ENCODE data around the gene UROC1.

The UROC1 gene

DNA sequence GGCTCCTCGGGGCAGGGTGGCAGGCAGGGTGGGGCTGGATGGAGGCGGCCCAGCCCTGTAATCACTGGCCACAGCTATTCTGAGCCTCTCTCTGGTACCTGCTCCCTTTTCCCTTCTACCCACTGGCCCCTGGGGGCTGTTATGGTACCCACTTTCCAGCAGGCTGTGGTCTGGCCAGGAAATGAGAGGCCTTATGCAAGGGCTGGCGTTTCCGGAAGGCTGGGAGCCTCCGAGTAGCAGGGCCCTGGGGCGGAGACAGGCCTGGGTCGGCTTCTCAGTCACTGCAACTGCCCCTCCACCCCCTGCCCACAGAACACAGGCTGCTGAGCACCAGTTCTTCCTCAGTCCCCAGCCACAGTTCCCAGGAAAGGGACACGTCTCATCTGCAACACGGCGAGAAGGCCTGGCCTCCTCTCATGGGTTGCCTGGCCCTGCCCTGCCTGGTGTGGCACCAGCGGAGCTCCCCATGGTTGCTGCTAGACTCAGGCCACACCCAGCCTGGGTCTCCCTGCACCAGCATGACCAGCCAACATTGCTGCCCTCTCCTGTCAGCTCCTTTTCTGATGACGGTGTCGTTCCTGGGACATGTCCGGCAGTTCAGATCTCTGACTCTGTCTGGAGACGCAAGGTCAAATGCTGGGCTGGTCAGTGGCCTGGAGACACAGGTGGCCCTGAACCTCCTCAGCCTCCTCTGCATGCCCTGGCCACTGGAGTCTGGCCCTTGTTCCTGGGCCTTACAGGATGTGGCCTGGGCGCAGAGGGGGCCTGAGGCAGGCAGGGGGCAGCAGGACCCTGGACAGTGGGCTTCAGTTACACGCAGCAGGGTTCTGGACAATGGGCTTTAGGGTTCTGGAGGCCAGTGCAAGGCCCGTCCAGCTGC is 12.8 kb upstream of the UROC1 start:
- no peak for DNase-seq

DNA sequence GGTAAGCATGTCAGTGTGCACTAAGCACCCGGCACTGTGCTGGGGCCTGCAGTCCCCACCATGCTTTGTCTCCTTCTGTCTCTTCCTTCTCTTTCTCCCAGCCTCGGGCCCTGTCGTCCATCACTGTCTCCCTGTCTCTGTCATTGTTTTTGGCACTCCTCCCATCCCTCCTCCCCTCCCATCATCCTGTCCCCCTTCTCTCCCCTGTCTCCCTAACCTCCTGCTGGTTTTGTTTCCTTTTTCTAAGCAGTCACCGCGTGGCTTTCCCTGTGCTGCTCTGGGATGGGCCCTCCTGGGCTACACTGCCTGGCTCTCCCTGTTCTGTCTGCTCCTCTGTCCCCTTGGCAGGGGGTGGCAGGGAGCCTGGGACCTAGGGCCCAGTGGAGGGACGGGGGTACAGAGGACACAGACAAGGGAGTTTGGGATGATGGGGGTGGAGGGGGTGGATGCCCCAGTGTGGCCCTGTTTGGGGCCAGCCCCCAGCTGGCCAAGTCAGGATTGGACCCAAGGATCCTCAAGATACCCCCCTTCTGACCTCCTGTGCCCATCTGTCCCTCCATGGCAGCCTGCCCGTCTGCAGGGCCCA is 12.1 kb upstream of the UROC1 start:
- DNase-seq: no peak

DNA sequence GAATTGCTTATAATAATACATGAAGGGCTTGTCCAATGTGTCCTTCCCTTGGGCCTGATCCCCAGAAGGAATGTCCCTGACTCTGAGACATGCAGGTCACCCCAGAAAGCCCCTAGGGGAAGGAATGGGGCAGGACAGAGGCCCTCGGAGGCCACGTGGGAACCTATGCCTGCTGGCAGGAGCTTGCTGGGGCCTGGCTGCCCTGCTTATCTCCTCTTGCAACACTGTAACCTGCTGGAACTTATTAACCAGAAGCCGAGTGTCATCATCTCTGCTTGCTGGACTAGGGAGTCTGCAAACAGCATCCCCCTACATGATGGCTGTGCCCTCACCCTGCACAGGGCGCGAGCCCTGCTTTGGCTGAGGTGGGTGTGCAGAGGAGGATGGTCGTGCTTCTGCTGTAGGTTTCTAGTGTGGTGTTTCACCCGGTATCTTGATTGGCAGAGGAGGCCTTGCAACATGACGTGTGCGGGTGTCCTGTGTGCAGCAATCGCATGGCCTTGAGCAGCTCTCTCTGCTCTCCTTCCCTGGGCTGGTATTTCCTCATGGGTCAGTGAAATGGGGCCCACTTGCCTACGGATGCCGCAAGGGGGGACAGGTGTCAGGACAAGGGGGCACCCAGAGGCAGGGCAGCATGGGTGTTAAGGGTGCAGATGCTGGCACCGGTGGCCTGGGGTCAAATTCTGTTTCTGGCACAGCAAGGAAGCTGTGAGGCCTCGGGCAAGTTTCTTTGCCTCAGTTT is 11.4 kb upstream of the UROC1 start:
- DNase-seq: no peak

DNA sequence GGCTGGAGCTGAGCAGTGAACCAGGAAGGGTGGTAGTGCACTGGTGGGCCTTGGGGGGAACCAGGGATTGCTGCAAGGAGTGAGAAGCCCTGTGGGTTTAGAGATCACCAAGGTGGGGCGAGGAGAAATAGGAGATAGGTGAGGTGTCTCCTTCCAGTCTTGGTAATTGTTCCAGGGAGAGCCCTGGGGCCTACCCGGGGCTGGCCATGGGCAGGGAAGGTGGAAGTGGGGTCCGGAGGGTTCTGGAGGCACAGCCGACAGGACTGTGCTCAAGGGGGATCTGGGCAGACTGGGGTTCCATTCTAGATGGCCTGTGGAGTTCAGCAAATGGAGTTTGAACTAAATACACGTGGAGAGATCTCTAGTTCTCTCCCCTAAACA is 10.8 kb upstream of the UROC1 start:
- no peak for DNase-seq

DNA sequence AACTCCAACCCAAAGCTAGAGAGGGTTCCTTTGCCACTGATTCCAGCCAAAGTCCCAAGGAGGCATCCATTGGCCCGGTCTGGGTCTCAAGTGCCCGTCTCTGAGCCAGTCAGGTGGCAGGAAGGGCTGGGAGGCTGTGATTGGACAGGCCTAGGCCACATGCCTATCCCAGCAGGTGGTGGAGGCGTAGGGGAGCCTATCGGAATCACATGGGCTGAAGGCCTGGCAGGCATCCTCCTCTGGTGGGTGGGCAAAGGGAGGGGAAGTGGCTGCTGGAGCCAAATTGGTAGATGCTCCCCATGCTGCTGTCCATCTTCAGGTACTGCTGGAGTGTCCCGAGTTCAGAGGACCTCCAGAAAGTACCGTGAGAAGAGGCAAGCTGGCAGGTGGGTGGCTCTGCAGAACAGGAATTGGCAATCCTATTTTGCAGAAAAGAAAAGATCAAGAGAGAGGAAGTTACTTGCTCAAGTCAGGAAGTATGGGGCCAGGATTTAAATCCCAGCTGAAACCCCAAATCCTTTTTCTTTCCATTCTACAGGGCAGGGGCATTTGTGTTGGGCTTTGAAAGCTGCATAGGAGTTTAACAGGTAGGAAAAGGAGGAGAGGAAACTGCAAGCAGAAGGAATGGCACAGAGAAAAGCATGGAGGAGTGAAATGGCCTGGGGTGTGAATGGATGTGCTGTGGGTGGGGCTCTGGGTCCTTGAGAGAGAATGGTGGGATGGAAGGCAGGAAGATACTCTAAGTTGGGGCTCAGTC is 10.1 kb upstream of the UROC1 start:
- no peak for DNase-seq

DNA sequence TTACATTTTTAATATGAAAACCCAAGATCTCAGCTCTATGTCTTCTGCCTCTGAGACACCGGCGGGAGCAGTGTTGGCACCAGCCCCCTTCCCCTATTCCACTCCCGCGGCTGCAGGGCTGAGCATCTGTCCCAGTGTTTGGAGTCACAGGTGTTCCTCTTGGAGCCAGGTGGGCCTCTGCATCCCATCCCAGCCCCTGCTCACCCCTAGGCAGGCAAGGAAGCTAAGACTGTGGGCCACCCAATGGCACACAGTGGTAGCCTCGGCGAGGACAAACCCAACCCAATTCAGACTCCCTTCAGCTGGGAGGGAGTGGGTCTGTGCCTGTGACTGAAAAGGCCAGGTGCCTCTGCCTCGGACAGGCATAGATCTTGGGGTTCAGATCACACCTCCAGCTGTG is 9.4 kb upstream of the UROC1 start:
- no peak for DNase-seq

DNA sequence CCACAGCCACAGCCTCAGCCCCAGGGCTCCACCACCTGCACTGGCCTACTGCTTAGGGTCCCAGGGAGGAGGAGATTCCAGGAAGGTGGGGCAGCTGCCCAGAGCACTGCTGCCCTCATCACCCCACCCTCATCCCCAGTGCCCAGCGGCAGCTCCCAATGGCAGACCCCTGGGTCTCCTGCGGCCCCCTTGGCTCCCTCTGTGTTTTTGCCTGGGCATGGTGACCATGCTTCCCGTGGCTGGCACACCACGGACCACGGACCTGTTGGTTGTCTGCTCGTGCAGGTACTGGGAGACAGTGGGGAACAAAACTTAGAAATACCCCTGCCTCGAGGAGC is 9.1 kb upstream of the UROC1 start:
- DNase-seq: no peak

DNA sequence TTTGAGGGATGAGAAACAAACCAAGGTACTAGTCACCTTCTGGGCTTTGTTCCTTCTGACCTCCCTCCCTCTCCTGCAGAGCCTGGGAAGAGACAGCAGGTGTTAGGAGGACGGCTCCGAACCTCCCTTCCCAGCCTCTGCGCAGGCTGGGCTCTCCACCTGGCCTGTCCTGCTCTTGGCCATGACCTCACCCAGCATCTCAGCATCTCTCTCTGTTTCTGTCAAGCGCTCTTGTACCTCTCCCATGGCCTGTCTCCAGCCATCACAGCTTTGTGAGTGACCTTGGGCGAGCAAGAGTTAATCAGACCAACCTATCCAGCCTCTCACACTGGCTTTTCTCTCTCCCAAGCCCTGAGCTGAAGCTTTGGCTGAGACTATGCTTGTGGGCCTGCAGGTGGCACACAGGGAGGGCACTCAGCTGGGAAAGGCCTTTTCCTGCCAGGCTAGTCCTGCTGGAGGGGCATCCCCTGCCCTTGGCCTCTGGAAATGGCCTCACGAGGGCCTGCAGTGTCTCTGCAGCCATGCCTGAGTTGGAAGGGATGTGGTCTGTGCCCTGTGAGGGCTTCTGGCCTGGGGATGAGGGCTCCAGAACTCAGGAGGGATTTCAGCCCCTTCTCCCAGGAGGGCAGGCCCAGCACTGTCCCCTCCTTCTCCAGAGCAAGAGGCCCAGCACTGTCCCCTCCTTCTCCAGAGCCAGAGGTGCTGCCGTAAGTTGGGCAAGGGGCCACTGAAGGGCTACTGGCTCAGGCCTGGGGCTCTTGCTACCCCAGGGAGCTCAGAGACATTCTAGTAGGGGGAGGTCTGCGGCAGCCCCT is 8.5 kb upstream of the UROC1 start:
- DNase-seq: no peak

DNA sequence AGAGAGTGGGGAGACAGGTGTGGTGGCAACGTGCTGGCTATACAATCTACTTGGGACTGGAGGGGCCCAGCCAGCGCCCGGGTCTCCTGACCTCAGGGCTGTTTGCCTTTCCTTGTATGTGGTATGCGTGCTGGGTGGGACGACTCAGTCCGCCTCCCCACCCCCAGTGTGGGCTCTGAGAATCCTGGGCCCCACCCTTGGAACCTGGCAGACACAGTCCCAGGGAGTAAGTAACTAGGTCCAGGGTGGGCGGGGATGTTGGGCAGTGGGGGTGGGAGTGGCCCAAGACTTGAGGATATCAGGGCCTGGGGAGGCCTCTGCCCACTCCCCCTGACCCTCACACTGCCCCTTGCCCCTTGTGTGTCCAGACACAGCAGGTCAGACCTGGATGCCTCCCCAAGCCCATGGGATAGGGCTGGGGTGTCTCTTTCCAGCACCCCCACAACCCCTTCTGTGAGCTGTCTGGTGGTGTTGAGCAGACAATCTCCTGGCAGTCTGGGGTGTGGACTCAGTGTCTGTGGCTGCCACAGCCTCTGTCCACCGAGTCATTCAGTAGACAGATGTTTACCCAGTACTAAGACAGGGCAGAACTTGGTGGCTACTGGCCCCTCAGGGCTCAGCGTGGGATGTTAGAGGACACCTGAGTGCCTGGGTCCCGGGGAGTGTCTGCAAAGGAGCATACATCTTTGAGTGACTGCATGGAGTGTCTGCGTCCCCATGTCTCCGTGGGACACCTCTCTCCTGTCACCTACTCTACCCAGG is 7.7 kb upstream of the UROC1 start:
- DNase-seq: no peak

DNA sequence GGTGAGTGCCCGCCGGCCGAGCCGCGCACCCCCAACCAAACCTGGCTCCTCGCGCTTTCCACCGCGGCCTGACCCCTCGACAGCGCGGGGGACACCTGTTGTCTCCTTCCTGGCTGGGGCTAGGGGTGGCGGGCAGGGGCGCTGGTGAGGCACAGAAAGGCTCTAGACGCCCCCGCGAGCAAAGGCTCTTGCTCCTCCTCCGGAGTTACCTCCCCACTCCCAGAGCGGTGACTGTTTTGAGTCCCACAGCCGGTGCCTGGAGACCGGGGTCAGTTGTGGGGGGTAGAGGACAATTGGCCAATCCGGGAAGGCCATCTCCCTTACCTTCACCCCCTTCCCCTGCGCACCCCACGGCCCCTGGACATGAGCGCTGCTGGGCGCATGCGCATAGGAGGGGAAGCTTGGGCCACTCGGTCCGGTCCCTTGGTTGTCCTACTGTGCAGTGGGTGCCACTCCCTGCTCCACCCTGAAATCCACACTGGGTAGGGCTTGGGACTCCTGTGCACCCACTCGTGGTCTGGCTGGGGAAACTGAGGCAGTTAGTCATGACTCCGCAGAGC is 6.9 kb upstream of the UROC1 start:
- DNase-seq: peak; percentile 18

DNA sequence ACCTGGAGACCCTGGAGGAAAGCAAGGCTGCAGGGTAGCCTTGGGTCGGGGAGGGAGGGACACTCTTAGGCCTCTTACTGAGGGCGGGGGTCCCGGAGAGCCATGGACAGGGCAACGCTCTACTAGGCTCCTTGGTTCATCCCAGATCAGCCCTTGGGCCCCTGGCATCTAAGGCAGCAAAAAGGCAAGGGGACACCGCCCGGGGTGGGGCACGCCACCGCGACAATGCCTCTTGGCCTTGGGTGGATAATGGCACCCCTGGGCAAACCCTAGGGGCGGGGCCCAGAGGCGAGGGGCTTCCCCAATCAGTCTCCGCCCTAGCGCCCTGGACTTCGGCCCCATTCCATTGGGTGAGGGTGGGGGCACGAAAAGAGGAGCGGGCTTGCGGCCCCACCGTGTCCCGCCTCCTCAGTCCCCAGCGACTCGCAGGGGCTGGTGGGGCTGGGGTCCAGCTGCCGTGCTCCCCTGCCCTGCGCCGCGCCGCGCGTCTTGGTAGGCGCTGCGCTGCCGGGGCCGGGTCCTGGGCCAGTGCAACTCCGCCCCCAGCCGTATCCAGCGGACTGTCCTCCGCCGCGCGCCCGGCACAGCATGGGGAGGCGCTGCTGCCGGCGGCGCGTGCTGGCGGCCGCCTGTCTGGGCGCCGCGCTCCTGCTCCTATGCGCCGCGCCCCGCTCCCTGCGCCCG is 6.3 kb upstream of the UROC1 start, which contains the start of gene CHST13:
Gene CHST13, plus strand, starts transcription at position 411 of the 684 bp plus-strand sequence. Its CDS starts 178 bp downstream, at position 589.
- DNase-seq: peak; percentile 34

DNA sequence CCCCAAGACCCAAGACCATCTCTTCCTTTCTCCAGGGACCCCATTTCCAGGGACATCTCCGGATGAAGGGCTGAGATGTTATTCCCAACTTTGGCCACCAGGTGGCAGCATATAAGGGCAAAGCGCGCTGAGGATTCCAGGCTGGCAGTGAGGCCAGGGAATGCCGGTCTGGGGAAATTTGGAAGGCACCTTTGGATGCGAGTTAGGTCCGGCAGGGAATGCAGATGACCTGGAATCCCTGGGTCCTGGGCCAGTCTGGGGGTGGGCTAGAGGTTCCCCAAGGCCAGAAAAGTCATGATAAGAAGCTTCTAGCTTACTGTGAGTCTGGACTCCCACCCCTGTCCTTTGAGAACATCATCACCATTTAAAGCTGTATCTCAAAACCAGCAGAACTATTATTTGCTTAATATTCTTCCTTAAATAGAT is 4.8 kb upstream of the UROC1 start:
- DNase-seq: peak; percentile 13

DNA sequence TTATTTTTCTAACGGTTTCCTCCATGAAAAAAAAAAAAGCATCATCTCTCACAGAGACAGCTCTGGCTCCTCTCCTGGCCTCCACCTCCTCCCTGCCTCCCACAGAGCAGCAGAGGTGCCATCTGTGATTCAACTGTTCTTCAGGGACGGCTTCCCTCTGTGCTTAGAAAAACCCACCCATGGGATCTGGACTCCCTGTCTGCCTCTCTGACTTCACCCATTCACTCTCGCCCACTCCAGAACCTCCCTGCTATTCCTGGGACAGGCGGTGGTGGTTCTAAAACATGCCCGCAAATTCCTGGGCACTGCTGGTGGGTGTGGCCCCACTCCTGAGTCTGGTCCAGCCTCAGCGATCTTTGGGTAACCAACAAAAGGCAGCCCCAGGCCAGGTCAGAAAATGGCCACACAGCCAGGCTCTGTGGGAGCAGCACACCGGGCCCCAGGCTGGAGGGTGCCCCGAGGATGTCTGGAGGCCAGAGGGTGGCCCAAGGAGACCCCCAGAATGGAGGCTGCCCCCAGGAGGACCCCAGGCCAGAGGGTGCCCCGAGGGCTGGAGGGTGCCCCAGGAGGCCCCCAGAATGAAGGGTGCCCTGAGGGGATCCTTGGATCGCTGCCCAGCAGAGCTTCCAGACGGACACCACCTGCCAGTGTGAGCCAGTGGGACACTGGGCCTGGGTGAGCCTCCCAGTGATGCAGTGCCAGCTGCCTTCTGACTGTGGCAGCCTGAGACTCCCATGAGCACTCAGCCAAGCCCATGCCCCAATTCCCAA is 3.7 kb upstream of the UROC1 start:
- DNase-seq: no peak

DNA sequence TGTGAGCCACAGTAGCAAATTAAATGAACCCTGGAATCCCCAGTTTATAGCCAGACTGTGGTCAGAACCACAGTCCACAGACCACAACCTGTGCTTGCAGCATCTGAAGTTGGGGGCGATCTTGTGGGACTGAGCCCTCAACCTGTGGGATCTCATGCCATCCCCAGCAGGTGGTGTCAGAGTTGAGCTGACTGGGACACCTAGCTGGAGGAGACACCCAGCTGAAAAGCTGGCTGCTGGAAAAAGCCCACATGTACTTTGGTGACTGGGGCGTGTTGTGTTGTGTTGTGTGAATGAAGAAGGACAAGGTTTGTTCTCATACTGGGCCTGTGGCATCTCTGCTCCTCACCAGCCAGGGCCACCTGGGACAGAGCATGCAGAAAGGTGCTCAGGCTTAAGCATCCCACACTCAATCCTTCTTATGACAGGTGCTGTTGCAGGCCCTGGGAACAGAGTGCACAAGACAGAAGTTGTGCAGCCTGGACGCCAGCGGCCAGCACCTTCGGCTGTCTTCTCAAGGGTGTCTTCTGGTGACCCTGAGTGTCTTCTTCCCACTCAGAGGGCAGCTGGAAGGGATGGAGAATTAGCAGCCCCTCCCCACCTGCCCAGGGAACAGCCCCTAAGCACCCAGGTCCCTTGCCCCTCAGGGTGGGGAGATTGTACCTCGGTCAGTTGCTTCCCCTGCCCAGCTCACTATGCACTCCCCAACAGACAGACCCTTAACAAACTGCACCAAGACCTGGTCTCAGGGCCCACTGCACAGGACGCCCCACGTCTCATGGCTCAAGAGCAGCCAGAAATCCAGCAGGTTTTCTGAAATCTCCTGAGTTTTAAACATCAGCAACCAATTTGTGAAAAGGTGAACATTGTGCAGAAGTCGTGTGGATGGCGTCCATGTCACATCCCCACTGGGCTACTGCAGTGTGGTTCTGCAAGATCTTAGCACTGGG is 2.2 kb upstream of the UROC1 start:
- no peak for DNase-seq

DNA sequence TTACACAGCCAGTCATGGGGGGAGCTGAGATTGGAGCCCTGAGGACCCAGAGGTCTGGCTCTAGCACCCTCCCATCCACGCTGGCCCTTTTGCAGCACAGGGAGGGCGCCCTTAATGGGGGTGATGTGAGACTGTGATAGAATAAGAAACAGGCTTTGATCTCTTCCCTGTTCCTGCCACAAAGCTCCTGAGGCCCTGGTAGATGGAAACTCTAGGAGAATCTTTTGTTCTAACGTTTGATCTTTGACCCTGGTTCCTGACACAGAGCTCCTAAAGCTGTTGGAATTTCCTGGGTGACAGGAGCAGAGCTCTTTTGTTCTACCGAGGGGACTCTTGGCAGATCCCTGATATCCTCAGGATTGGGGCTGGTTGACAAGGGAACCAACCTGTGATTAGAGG is 1.2 kb upstream of the UROC1 start:
- no peak for DNase-seq

DNA sequence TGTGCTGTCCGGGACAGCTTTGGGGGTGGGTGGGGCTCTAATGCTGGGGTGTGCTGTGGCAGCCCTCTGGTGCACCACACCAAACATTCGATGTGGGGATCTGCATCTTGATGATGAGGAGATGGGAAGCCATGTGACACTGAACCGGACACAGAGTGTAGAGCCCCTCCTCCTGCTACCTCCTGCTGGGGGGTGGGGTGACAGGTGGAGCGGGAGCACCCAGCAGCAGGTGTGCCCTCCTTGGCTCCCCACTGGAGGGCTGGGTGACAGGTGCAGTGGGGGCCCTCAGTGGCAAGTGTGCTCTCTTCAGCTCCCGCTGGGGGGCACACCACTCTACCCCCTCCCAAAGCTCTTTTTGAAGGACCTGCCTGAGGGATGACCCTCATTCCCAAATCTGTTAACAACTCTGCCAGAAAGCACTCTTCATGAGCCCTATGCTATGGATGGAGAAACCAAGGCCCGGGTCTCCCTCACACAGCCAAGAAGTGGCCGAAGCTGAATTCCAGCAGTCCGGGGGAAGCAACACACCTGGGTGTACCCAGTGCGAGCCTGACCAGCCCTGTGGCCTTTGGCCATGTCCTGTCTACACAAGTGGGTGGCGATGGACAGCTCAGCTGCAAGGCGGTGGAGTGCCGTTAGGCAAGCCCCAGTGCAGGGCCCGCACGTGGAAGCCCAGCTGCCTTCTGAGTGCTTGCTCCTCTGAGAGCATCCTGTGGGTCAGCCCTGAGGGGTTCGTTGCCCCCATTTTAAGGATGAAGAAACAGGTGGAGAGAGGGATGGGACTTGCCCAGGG is 609 bp upstream of the UROC1 start:
- DNase-seq: no peak

DNA sequence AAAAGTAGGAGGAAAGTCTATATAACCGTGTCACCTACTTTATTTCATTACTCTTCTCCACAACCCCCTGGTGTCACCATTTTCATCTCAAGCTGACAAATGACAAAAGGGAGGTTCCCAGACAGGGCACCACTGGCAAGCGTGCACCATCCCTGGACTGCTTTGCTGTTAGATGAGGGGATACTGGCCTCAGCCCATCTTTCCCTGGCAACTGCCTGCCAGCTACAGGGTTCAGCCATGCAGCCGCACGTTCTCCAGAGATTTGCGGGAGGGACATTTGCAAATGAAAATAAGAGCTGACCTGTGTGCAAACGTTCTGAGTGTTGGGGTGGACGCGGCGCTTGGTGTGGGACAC is 660 bp downstream of the UROC1 start:
- no peak for DNase-seq

Measured in NCI-H2227 treated with DMSO at 0.1 percent for 48 hours (cell line).